PC-3 (cell line): ENCODE data around the gene RALGAPA1.

Experiments used
- CTCF ChIP-seq: fragments of 300-600 bp; sonication (generic); conservative IDR thresholded peaks from 2 replicates; pipeline ENCODE4 v1.5.1; 2017; ENCODE audit warnings: antibody characterized with exemption, low read depth, mild to moderate bottlenecking, low read length
- EZH2phosphoT487 ChIP-seq: fragments of 300-600 bp; sonication (generic); IDR thresholded peaks from 2 replicates; pipeline ENCODE4 v1.6.1; 2018; ENCODE audit warnings: mild to moderate bottlenecking, antibody characterized with exemption, low read length, borderline replicate concordance

GRCh38 chr14:35503646-35504045, 305.4 kb downstream of the RALGAPA1 start:
- TF ChIP-seq EZH2phosphoT487: no peak
- TF ChIP-seq CTCF: no peak
